NCI-H524 (cell line): ENCODE data around the gene ANKLE2.

Source experiments
- DNase-seq, 2 experiments: peaks; one replicate each; lab custom pipeline; 2025; lab: John Stamatoyannopoulos, UW

Gene ANKLE2

DNA sequence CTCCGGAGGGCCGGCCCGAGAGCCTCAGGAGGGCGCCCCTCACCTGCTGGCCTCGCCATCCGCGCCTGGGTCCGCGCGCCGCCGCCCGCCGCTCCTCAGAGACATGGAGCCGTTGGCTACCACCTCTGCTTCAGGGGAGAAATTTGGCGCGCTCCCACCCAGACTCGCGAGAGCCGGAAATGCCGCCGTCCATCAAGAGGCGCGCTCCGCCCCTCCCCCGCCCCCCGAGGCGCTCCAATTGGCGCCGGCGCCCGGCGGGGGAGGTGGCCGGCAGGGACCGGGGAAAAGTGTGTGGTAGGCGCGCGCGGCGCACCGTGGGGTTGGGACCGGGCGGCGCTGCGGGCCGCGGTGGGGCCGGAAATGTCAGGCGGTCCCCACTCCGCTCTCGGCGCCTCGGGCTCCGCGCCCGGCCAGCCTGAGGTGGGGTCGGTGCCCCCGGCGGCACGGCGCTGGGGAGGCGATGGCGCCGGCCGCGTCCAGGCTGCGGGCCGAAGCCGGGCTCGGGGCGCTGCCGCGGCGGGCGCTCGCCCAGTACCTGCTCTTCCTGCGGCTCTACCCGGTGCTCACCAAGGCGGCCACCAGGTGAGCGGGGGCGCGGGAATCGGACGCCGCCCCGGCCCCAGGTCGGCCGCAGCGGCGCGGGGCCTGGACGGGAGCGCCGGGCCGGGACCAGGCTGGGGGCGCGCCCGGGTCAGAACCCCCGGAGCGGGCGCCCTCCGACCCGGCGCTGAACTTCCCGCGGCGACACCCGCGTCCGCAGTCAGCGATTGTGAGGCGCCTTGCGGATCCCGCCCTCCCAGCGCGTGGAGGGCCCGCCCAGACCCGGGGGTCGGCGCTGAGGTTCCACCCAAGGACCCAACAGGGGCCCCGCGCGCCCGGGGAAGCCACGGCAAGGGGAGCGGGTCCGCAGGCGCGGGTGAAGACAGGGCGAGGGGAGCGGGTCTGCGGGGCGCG lies 74.1 kb downstream of the ANKLE2 start, which contains the start of the genes POLE and PXMP2:
Gene POLE (minus strand): TSS at position 132 of the 954 bp plus-strand sequence. CDS start 27 bp downstream, at position 105.
Gene PXMP2 (plus strand): TSS at position 377 of the 954 bp plus-strand sequence. CDS start 84 bp downstream, at position 461.
- peak; percentile 87 to 95 for DNase-seq

DNA sequence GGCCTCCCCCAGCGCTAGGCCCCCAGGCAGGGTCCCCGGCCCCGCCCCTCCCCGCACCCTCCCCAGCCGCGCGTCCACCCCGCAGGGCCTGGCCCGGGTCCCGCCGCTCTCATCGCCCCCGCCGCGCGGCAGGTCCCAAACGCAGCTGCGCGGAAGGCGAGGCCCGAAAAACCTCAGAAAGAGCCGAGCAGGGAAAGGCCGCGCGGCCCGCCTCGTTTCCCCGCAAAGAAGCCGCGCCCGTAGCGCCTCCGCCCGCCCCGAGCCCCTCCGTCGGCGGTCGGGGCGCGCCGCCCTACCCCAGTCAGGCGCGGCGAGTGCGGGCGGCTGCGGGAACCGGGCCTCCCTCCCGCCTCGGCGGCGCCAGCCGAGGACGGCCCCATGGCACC lies 74.8 kb downstream of the ANKLE2 start:
- no peak for DNase-seq

DNA sequence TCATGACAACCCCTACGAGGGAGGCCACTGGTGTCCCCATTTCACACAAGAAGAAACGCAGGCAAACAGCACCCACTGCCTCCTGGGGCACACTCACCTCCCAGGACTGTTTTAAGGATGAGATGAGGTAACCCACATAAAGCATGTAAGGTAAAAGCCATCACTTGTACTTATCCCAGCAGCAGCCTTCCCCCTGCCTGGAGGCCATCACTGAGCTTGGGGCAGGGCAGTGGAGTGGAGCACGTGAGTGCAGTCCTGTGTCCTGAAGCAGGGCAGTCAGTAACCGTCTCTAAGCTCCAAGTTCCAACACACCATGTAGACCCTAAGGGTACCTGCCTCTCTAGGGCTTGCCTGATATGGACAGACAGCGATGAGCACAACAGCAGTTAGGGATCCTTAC lies 76.2 kb downstream of the ANKLE2 start:
- DNase-seq = no peak

DNA sequence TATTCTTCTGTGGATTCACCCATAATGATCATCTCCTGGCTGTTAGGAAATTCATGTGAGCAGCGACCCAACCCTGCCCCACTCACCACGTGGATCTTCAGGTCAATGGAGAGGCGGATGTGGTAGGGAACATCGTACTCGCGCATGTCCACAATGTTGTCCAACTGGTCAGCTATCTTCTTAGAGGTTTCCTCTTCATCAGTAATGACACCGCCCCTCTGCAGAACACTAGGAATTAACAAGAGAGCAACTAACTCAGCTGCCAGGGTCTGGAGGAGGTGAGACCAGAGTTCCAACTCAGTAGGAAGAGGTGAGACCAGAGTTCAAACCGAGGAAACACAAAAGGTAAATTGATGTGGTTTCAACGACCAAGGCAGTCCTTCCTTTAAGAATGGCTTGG lies 84.1 kb downstream of the ANKLE2 start:
- no peak for DNase-seq

DNA sequence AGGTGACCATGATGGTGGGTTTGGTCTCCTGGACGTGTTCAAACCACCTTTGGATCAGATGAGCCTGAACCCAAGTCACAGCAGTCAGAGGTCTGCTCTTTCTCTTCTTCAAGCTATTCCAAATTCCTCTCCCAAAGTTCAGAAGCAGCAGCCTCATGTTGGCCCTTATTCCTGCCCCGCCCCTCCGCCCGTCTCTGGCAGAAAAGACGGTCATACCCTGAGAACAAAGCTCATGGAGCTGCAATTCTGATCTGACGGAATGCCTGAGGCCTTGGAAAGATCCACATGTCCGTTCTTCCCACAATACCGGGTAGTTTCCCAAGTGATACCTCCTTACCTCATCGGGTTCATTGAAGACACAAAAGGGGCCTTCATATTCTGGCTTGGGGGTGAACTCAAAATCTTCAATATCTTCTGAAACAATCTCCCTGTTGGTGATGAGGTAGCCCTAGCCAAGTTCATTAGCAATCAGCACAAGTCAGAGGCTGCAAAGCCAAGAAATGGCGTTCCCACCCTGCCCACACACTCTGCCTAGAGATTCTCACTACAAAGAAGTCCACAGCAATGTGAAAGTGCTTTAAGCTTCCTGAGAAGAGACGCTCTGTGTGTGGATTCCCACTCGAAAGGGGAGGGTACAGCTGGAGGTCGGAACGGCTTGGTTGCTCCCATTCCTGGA lies 85.7 kb downstream of the ANKLE2 start:
- no peak for DNase-seq
